HEK293T (cell line): ENCODE results near the gene TRMT5.

Source experiments
- BHLHE40 ChIP-seq: fragments of 450-650 bp; IDR thresholded peaks from 2 replicates; pipeline ENCODE4 v1.6.1; 2016; ENCODE audit warnings: mild to moderate bottlenecking, moderate library complexity, borderline replicate concordance
- ELF4 ChIP-seq: fragments of 450-650 bp; IDR thresholded peaks from 2 replicates; pipeline ENCODE4 v1.6.1; 2017; ENCODE audit warnings: antibody characterized with exemption
- SP1 ChIP-seq: fragments of 450-650 bp; IDR thresholded peaks from 2 replicates; pipeline ENCODE4 v1.6.1; 2017
- TARDBP ChIP-seq: fragments of 450-650 bp; IDR thresholded peaks from 2 replicates; pipeline ENCODE4 v1.6.1; 2016
- TF ChIP-seq, protein P1 (sequence below): fragments of 450-650 bp; IDR thresholded peaks from 2 replicates; pipeline ENCODE4 v1.6.1; 2016

DNA sequence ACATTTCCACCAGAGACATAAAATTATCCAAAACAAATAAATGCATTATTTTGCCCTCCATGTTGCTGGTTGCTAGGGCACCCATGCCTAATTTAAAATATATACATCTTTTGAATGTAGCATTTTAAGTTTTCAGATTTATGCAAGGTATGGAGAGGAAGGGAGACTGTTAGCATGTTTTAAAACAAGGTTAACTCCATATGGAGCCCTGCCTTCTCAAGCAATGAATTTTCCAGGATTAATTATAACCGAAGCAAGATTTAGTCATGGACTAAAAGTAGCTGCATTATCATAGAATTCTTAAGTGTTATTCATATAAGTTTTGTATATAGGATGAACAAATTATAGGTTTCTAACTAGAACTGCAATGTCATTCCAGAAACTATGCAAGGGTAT lies 37.2 kb downstream of the TRMT5 start:
- TF ChIP-seq, protein P1, sequence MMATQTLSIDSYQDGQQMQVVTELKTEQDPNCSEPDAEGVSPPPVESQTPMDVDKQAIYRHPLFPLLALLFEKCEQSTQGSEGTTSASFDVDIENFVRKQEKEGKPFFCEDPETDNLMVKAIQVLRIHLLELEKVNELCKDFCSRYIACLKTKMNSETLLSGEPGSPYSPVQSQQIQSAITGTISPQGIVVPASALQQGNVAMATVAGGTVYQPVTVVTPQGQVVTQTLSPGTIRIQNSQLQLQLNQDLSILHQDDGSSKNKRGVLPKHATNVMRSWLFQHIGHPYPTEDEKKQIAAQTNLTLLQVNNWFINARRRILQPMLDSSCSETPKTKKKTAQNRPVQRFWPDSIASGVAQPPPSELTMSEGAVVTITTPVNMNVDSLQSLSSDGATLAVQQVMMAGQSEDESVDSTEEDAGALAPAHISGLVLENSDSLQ = no peak
- TF ChIP-seq TARDBP = no peak
- TF ChIP-seq SP1 = no peak
- no peak for TF ChIP-seq ELF4
- TF ChIP-seq BHLHE40 = no peak
